SK-N-SH (cell line): ENCODE measurements around the gene IGLON5. TPM values are rescaled to one million over a fixed set of nuclear protein-coding genes. Genes with fewer than 3 reads are reported as not detected.

ENCODE experiments used
- CTCF ChIA-PET: fragments of 300-600, 350-600 bp; formaldehyde crosslinking; extraction: SDS; loops from one replicate; lab custom pipeline; 2021; lab: Yijun Ruan, JAX
- POLR2A ChIA-PET: fragments of 350-600 bp; sonication (Branson Sonifier 250); formaldehyde crosslinking; extraction: SDS; loops from one replicate; lab custom pipeline; 2020; ENCODE audit warnings: antibody characterized with exemption, inconsistent platforms; lab: Yijun Ruan, JAX
- DNase-seq: peaks from one replicate; pipeline ENCODE4 v3.0.0; 2012
- H2AFZ ChIP-seq: fragments of 200-600 bp; sonication (generic); 2 replicates; pipeline ENCODE4 v1.8.1; 2016; ENCODE audit warnings: antibody characterized with exemption, mild to moderate bottlenecking, low read depth
- H3F3A ChIP-seq: fragments of 200-600 bp; sonication (generic); replicated peaks from 2 replicates; pipeline ENCODE3; 2016; ENCODE audit warnings: antibody characterized with exemption, mild to moderate bottlenecking; ENCODE audit not compliant: insufficient read depth
- H3K27ac ChIP-seq, 2 experiments: fragments of 200-500 bp in 1 of 2; fragments of 200-600 bp in 1 of 2; sonication (Bioruptor generic) in 1 of 2; sonication (generic), shearing (Covaris generic) in 1 of 2; 2 replicates each; pipeline versions ENCODE4 v1.5.1 to v1.6.1; 2014 to 2016; ENCODE audit warnings: low read depth in 2 of 2, inconsistent platforms in 1 of 2, low read length in 1 of 2, mild to moderate bottlenecking in 1 of 2, mixed read lengths in 1 of 2
- H3K27me3 ChIP-seq: fragments of 200-600 bp; sonication (generic), shearing (Covaris generic); 2 replicates; pipeline ENCODE4 v1.6.1; 2016; ENCODE audit warnings: mixed run types; ENCODE audit not compliant: insufficient read depth
- H3K36me3 ChIP-seq, 2 experiments: fragments of 200-500 bp in 1 of 2; fragments of 200-600 bp in 1 of 2; sonication (Bioruptor generic) in 1 of 2; sonication (generic) in 1 of 2; replicated peaks in 1 of 2; 2 replicates each; pipeline versions ENCODE3 to v1.5.1; 2014 to 2016; ENCODE audit warnings: low read length in 1 of 2, mild to moderate bottlenecking in 1 of 2; ENCODE audit not compliant: insufficient read depth in 2 of 2, control insufficient read depth in 1 of 2
- H3K4me1 ChIP-seq, 2 experiments: fragments of 200-500 bp in 1 of 2; fragments of 200-600 bp in 1 of 2; sonication (Bioruptor generic) in 1 of 2; sonication (generic), shearing (Covaris generic) in 1 of 2; 2 replicates each; pipeline versions ENCODE4 v1.5.1 to v1.6.1; 2014 to 2016; ENCODE audit warnings: low read depth in 1 of 2, low read length in 1 of 2, mixed run types in 1 of 2; ENCODE audit not compliant: insufficient read depth in 2 of 2, control insufficient read depth in 1 of 2
- H3K4me2 ChIP-seq: fragments of 200-600 bp; sonication (generic), shearing (Covaris generic); 2 replicates; pipeline ENCODE4 v1.6.1; 2017; ENCODE audit warnings: mixed run types
- H3K4me3 ChIP-seq, 2 experiments: fragments of 200-500 bp in 1 of 2; fragments of 200-600 bp in 1 of 2; sonication (Bioruptor generic) in 1 of 2; sonication (generic), shearing (Covaris generic) in 1 of 2; 2 replicates each; pipeline versions ENCODE4 v1.5.1 to v1.8.1; 2014 to 2016; ENCODE audit warnings: low read depth in 2 of 2, inconsistent platforms in 1 of 2, low read length in 1 of 2, mild to moderate bottlenecking in 1 of 2, mixed read lengths in 1 of 2, moderate library complexity in 1 of 2
- H3K79me2 ChIP-seq: fragments of 200-600 bp; sonication (generic); 2 replicates; pipeline ENCODE4 v1.8.1; 2017; ENCODE audit warnings: mild to moderate bottlenecking; ENCODE audit not compliant: insufficient read depth
- H3K9ac ChIP-seq: fragments of 200-600 bp; sonication (generic); 2 replicates; pipeline ENCODE4 v1.6.1; 2017; ENCODE audit warnings: mixed run types
- H3K9me2 ChIP-seq: fragments of 200-600 bp; sonication (generic); 2 replicates; pipeline ENCODE4 v1.6.1; 2017; ENCODE audit warnings: mixed run types
- H3K9me3 ChIP-seq: fragments of 200-600 bp; sonication (generic); 2 replicates; pipeline ENCODE4 v1.6.1; 2017; ENCODE audit warnings: mixed run types, mild to moderate bottlenecking, moderate library complexity
- H4K20me1 ChIP-seq: fragments of 200-600 bp; sonication (generic); 2 replicates; pipeline ENCODE4 v1.6.1; 2017; ENCODE audit warnings: mild to moderate bottlenecking, mixed run types; ENCODE audit not compliant: insufficient read depth
- FOSL2 ChIP-seq: IDR thresholded peaks from 2 replicates; pipeline ENCODE4 v1.4.0; 2012; ENCODE audit warnings: low read depth, mild to moderate bottlenecking, moderate library complexity, borderline replicate concordance
- FOXM1 ChIP-seq: IDR thresholded peaks from 2 replicates; pipeline ENCODE4 v1.4.0; 2012; ENCODE audit warnings: low read depth, mild to moderate bottlenecking
- GABPA ChIP-seq: IDR thresholded peaks from 2 replicates; pipeline ENCODE4 v1.4.0; 2012; ENCODE audit warnings: low read depth, mild to moderate bottlenecking
- JUND ChIP-seq: IDR thresholded peaks from 2 replicates; pipeline ENCODE4 v1.4.0; 2012
- NRF1 ChIP-seq: IDR thresholded peaks from 2 replicates; pipeline ENCODE4 v1.6.1; 2012; ENCODE audit warnings: low read depth, mild to moderate bottlenecking, low read length
- RXRA ChIP-seq: IDR thresholded peaks from 2 replicates; pipeline ENCODE4 v1.4.0; 2012; ENCODE audit warnings: low read depth, mild to moderate bottlenecking, borderline replicate concordance
- SIN3A ChIP-seq: IDR thresholded peaks from 2 replicates; pipeline ENCODE4 v1.6.1; 2012; ENCODE audit warnings: low read depth, mild to moderate bottlenecking, low read length, moderate library complexity, borderline replicate concordance
- SMC3 ChIP-seq: IDR thresholded peaks from 2 replicates; pipeline ENCODE4 v1.6.1; 2012; ENCODE audit warnings: low read depth, low read length, improper control_type of control experiment
- TAF1 ChIP-seq: IDR thresholded peaks from 2 replicates; pipeline ENCODE4 v1.6.1; 2012; ENCODE audit warnings: low read depth, mild to moderate bottlenecking, low read length, moderate library complexity, borderline replicate concordance
- TCF12 ChIP-seq: IDR thresholded peaks from 2 replicates; pipeline ENCODE4 v1.4.0; 2012
- ZBTB33 ChIP-seq: IDR thresholded peaks from 2 replicates; pipeline ENCODE4 v1.4.0; 2012; ENCODE audit warnings: low read depth, borderline replicate concordance
- WGBS: methylation state at CpG from one replicate; pipeline ENCODE4 v1.1.6; 2017; ENCODE audit warnings: low lambda C conversion rate; 5-methylcytosine and 5-hydroxymethylcytosine counted together
- polyA plus RNA-seq, 3 experiments: library from polyadenylated mRNA; depleted of rRNA; stranded (reverse); fragments of >200 nt; gene quantifications; 2 replicates each; pipeline ENCODE4 v1.2.3, GENCODE V29; 2012
- TF ChIP-seq, protein P1 (sequence below): IDR thresholded peaks from 2 replicates; pipeline ENCODE4 v1.6.1; 2012; ENCODE audit warnings: mild to moderate bottlenecking, low read depth, low read length, moderate library complexity
- TF ChIP-seq, protein P2 (sequence below): IDR thresholded peaks from 2 replicates; pipeline ENCODE4; 2012

The IGLON5 gene
- polyA plus RNA-seq, 1 of the 3 experiments (the other 2 are of a cell fraction) = 0.36 TPM

DNA sequence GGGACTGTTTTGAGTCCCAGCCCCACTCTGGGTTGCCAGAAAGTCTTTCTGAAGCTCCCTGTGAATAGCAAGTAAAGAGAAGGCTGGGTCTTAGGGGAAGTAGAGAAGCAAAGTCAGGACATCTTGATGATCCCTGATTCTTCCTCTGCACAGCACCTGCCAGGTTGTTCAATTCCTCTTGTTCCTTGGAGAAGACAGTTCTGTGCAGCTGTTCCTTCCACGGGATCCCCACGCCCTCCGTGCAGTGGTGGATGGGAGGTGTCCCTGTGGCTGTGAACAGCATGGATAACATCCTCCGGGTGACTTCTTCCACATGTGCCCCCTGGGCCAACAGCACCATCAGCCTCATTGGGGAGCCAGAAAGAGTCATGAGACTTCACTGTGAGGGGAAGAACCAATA, 29.1 kb upstream of the IGLON5 start (continued):
- TF ChIP-seq, protein P1, sequence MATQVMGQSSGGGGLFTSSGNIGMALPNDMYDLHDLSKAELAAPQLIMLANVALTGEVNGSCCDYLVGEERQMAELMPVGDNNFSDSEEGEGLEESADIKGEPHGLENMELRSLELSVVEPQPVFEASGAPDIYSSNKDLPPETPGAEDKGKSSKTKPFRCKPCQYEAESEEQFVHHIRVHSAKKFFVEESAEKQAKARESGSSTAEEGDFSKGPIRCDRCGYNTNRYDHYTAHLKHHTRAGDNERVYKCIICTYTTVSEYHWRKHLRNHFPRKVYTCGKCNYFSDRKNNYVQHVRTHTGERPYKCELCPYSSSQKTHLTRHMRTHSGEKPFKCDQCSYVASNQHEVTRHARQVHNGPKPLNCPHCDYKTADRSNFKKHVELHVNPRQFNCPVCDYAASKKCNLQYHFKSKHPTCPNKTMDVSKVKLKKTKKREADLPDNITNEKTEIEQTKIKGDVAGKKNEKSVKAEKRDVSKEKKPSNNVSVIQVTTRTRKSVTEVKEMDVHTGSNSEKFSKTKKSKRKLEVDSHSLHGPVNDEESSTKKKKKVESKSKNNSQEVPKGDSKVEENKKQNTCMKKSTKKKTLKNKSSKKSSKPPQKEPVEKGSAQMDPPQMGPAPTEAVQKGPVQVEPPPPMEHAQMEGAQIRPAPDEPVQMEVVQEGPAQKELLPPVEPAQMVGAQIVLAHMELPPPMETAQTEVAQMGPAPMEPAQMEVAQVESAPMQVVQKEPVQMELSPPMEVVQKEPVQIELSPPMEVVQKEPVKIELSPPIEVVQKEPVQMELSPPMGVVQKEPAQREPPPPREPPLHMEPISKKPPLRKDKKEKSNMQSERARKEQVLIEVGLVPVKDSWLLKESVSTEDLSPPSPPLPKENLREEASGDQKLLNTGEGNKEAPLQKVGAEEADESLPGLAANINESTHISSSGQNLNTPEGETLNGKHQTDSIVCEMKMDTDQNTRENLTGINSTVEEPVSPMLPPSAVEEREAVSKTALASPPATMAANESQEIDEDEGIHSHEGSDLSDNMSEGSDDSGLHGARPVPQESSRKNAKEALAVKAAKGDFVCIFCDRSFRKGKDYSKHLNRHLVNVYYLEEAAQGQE = no peak
- TF ChIP-seq, all 33 proteins: peak for 0

DNA sequence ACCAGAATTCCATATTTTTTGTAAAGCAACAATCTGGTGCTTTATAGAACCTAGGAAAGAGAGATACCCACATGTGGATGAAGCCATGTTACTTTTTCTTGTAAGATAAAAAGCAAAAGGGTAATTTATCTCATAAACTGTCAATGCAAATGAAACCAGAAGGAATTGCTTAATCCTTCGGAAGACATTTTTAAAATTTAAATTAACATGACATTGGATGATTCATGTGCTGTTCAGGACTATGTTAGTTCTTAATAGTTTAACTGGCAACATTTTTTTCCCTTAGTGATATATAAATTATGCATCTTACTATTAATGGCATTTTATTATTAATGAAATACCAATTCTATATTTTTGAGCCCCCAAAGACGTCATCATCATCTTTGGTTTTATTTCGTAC, 25.8 kb upstream of the IGLON5 start:
- POLR2A ChIA-PET = no interaction called here

DNA sequence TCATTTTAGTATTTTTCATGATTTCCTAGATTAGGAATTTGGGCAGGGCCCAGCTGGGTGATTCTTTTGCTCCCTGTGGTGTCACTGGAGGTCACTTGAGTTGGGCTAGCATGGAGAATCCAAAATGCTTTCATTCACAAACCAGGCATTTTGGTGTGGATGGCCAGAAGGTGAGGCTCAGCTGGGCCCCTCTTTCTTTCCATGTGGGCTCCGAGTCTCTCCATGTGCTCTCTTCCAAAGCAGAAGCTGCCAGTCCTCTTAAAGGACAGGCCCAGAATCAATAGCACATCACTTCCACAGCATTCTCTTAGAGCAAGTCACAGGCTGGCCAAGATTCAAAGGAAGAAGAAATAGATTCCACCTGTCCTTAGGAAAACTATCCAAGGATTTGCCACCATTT, 21.8 kb upstream of the IGLON5 start:
- CTCF ChIA-PET = no interaction called here
- WGBS = 0% methylated on average over 1 of the region's 1 CpG
- Histone ChIP-seq H3K4me3 (no peak overlapping the region), H3K4me1 (no peaks in the 10 kb centered on the region), H3K36me3 (no peaks in the 10 kb centered on the region), H3K27ac (no peak overlapping the region), H3K4me2 (no peak overlapping the region), H3K9me2 (no peaks in the 10 kb centered on the region; the same call in 1 of the 2 replicates), H3K27me3 (peaks cover 25% of the 10 kb centered on the region; the same call in 1 of the 2 replicates), H3F3A (no peaks in the 10 kb centered on the region), H3K9ac (no peak overlapping the region), H3K79me2 (no peaks in the 10 kb centered on the region), H4K20me1 (no peaks in the 10 kb centered on the region), H2AFZ (no peak overlapping the region), H3K9me3 (no peaks in the 10 kb centered on the region)
- TF ChIP-seq FOXM1 (no peak), TCF12 (no peak), SMC3 (no peak), FOSL2 (no peak), GABPA (no peak), ZBTB33 (no peak), NRF1 (no peak), SIN3A (no peak), TAF1 (no peak), JUND (no peak), RXRA (no peak)
- TF ChIP-seq, protein P1 = no peak
- DNase-seq = no peak
- POLR2A ChIA-PET = no interaction called here

More for the DNA sequence above, 25.8 kb upstream of the IGLON5 start:
- Histone ChIP-seq H3K9me3 (no peaks in the 10 kb centered on the region), H4K20me1 (no peaks in the 10 kb centered on the region), H3K4me2 (no peak overlapping the region), H3K9ac (no peak overlapping the region), H3K79me2 (no peaks in the 10 kb centered on the region), H3K36me3 (no peaks in the 10 kb centered on the region), H3K9me2 (no peaks in the 10 kb centered on the region; the same call in 1 of the 2 replicates), H3F3A (no peaks in the 10 kb centered on the region), H3K27me3 (no peaks in the 10 kb centered on the region), H3K4me3 (no peak overlapping the region), H3K4me1 (no peaks in the 10 kb centered on the region), H2AFZ (no peak overlapping the region), H3K27ac (no peak overlapping the region)
- CTCF ChIA-PET = no interaction called here
- TF ChIP-seq, protein P2, sequence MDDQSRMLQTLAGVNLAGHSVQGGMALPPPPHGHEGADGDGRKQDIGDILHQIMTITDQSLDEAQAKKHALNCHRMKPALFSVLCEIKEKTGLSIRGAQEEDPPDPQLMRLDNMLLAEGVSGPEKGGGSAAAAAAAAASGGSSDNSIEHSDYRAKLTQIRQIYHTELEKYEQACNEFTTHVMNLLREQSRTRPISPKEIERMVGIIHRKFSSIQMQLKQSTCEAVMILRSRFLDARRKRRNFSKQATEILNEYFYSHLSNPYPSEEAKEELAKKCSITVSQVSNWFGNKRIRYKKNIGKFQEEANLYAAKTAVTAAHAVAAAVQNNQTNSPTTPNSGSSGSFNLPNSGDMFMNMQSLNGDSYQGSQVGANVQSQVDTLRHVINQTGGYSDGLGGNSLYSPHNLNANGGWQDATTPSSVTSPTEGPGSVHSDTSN = no peak
- 6% methylated on average over 3 of the region's 3 CpGs for WGBS
- no peak for DNase-seq
